Small intestine (tissue), 7 donors: Measurements from ENCODE around the gene CKS2. TPM values are rescaled to one million over a fixed set of nuclear protein-coding genes. Genes with fewer than 3 reads are reported as not detected.

ENCODE experiments used
- DNase-seq, 2 donors: peaks; one replicate each; pipeline versions ENCODE4 v3.0.0 to v3.0.0-alpha.2; 2013
- FAIRE-seq: peaks from 2 replicates; lab custom pipeline; 2012; peaks lifted over from hg19 to GRCh38; lab: Jason Lieb, UNC
- H3K27ac ChIP-seq, 3 donors: one replicate each; pipeline ENCODE4 v1.5.1; 2013; ENCODE audit warnings: low read length in 2 of 3, mild to moderate bottlenecking in 2 of 3, control low read depth in 1 of 3, inconsistent platforms in 1 of 3, low read depth in 1 of 3, moderate library complexity in 1 of 3
- H3K27me3 ChIP-seq, 3 donors: one replicate each; pipeline ENCODE4 v1.6.1; 2013; ENCODE audit warnings: low read length in 3 of 3, inconsistent platforms in 1 of 3; ENCODE audit not compliant: control insufficient read depth in 3 of 3, insufficient read depth in 3 of 3
- H3K36me3 ChIP-seq, 3 donors: one replicate each; pipeline ENCODE4 v1.6.1; 2013; ENCODE audit warnings: low read length in 3 of 3, inconsistent platforms in 1 of 3, low read depth in 1 of 3, mild to moderate bottlenecking in 1 of 3, moderate library complexity in 1 of 3; ENCODE audit not compliant: control insufficient read depth in 3 of 3, insufficient read depth in 2 of 3
- H3K4me1 ChIP-seq, 3 donors: one replicate each; pipeline ENCODE4 v1.6.1; 2013; ENCODE audit warnings: low read length in 2 of 3, inconsistent platforms in 1 of 3, low read depth in 1 of 3, mild to moderate bottlenecking in 1 of 3, moderate library complexity in 1 of 3; ENCODE audit not compliant: control insufficient read depth in 3 of 3, insufficient read depth in 2 of 3
- H3K4me3 ChIP-seq, 3 donors: one replicate each; pipeline ENCODE4 v1.5.1; 2013; ENCODE audit warnings: low read length in 3 of 3, control low read depth in 1 of 3, inconsistent platforms in 1 of 3, low read depth in 1 of 3, mild to moderate bottlenecking in 1 of 3, moderate library complexity in 1 of 3
- H3K9me3 ChIP-seq, 2 donors: one replicate each; pipeline ENCODE4 v1.6.1; 2013; ENCODE audit warnings: low read depth in 1 of 2, low read length in 1 of 2; ENCODE audit not compliant: control insufficient read depth in 2 of 2, insufficient read depth in 1 of 2
- WGBS, 3 donors: extraction: QIAGEN DNeasy Blood & Tissue Kit; methylation state at CpG; one replicate each; pipeline ENCODE4 v1.1.7; 2013; 5-methylcytosine and 5-hydroxymethylcytosine counted together
- polyA plus RNA-seq, 4 donors: library from polyadenylated mRNA; stranded (reverse) in 3 of 4; unstranded in 1 of 4; fragments of 200-250 nt in 3 of 4; fragments of 120-200 nt in 1 of 4; gene quantifications; one replicate each; pipeline versions ENCODE4 v1.2.1 to v1.2.3, GENCODE V29; 2013
- donor health status: healthy with polysubstance abuse.
- donor health status: control.
- donor health status: control.
- donor health status: Bipolar disorder and iron deficiency.
- donor health status: healthy.

CKS2 gene
- polyA plus RNA-seq, 4 donors, result 26.2 to 217 (median 77.1) TPM

- Histone ChIP-seq H3K27me3 (no peaks in the 10 kb centered on the region), H3K27ac (no peak overlapping the region), H3K4me1 (peaks cover 0 to 12% (median 8%) of the 10 kb centered on the region in 3 donors), H3K4me3 (no peak overlapping the region), H3K9me3 (no peaks in the 10 kb centered on the region), H3K36me3 (no peaks in the 10 kb centered on the region)
- no peak for DNase-seq
- FAIRE-seq, result no peak
- WGBS, 3 donors, result 41 to 47% (median 42%) methylated on average over 1 of the region's 1 CpG
Measured at GRCh38 chr9:89313842-89314241, 2.8 kb downstream of the CKS2 start.

DNA sequence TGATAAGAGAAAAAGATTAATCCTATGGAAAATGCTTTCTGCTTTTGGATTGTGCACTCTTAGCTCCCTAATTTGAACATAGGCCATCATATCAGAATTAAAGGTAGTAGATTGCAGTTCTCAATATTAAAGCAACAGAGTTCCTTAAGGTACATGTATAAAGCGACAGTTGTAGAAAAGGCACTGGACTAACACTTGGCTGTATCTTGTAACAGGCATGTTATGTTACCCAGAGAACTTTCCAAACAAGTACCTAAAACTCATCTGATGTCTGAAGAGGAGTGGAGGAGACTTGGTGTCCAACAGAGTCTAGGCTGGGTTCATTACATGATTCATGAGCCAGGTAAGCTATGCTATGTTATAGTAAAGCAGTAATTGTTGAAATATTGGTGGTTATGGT, 4.0 kb downstream of the CKS2 start:
- Histone ChIP-seq H3K4me3 (no peak overlapping the region), H3K36me3 (peaks cover 0 to 2% (median 0%) of the 10 kb centered on the region in 3 donors), H3K27me3 (no peaks in the 10 kb centered on the region), H3K27ac (no peak overlapping the region), H3K9me3 (no peaks in the 10 kb centered on the region), H3K4me1 (peaks cover 2 to 18% (median 5%) of the 10 kb centered on the region in 3 donors)
- FAIRE-seq, result no peak
- DNase-seq, result no peak
- 95 to 100% (median 99%) methylated on average over 1 of the region's 1 CpG for WGBS, 3 donors

DNA sequence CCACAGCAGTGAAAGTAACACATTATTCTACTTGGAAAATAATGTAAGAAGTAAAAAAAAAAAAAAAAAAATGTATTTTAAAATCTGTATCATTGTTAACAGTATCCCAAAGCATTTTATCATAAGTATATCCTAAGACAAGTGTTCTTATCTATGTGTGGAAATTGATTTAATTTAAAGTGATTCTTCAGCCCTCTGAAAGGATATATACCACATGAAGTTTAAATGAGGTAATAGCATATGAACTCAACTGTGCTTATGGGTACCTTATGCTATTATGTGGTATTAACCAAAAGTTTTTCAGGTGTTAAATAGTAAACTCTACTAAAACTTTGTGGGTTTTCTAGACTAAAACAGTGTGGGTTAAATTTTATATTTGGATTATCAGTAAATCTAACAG, 4.5 kb downstream of the CKS2 start:
- Histone ChIP-seq H3K36me3 (peaks cover 0 to 4% (median 0%) of the 10 kb centered on the region in 3 donors), H3K27me3 (no peaks in the 10 kb centered on the region), H3K9me3 (no peaks in the 10 kb centered on the region), H3K27ac (no peak overlapping the region), H3K4me3 (no peak overlapping the region), H3K4me1 (peaks cover 2 to 20% (median 7%) of the 10 kb centered on the region in 3 donors)
- no peak for FAIRE-seq
- no peak for DNase-seq

GRCh38 chr9:89317282-89317681, 6.3 kb downstream of the CKS2 start:
- FAIRE-seq (no peak), DNase-seq (peak in 1 of 2 donors; percentile 24)
- H3K36me3 ChIP-seq, result peaks cover 0 to 4% (median 3%) of the 10 kb centered on the region in 3 donors
- WGBS, 3 donors, result 78 to 85% (median 78%) methylated on average over 4 of the region's 4 CpGs
- H3K4me3 ChIP-seq, result no peak overlapping the region
- H3K27me3 ChIP-seq, result no peaks in the 10 kb centered on the region
- H3K27ac ChIP-seq, result peak overlapping the region; percentile 76 to 100 (median 92)
- H3K4me1 ChIP-seq, result peaks cover 2 to 20% (median 5%) of the 10 kb centered on the region in 3 donors
- H3K9me3 ChIP-seq, result no peaks in the 10 kb centered on the region

- peak within 1 kb of the TSS; percentile 92 to 100 (median 100) for H3K27ac ChIP-seq
- H3K27me3 ChIP-seq, result no peaks in the 10 kb centered on the region
- H3K9me3 ChIP-seq, result no peaks in the 10 kb centered on the region
- 0 to 1% (median 0%) methylated on average over 85 to 91 of the region's 91 CpGs for WGBS, 3 donors
- H3K36me3 ChIP-seq, result peaks cover 0 to 4% (median 3%) of the 10 kb centered on the region in 3 donors
- FAIRE-seq (no peak), DNase-seq (peak; percentile 93 to 98)
- H3K4me3 ChIP-seq, result peak within 1 kb of the TSS; percentile 67 to 80 (median 71)
- peaks cover 4 to 21% (median 8%) of the 10 kb centered on the region in 3 donors for H3K4me1 ChIP-seq
Measured at GRCh38 chr9:89318123-89319014, 7.4 kb downstream of the CKS2 start, which contains the start of gene SECISBP2. TSS of gene SECISBP2 (plus strand) at chr9:89318500. CDS start at chr9:89318577, 77 bp downstream.

GRCh38 chr9:89319015-89319905, 8.3 kb downstream of the CKS2 start:
- Histone ChIP-seq H3K4me1 (peaks cover 6 to 26% (median 8%) of the 10 kb centered on the region in 3 donors), H3K4me3 (peak overlapping the region; percentile 67 to 80 (median 71))
- no peak for FAIRE-seq

DNA sequence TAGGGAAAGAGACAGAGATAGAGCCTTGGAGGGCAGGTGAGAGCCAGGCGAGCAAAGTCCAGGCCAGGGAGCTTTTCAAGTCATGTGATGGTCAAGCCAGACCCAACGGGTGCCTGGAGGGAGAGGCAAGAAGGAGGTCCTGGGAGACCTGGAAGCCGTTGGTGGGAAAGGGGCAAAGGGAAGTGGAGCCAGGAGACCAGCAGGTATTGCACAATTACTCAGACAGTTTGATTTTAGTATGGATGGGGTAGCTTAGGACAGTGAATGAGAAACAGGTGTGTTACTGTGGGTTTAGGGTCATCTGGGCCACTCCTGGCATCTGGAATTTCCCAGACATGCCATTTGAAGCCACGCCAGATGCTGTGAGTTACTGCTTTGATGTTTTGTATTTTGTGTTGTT, 12.4 kb downstream of the CKS2 start:
- peaks cover 0 to 12% (median 8%) of the 10 kb centered on the region in 3 donors for H3K36me3 ChIP-seq
- H3K4me3 ChIP-seq, result no peak overlapping the region
- 48 to 64% (median 61%) methylated on average over 4 of the region's 4 CpGs for WGBS, 3 donors
- no peak for FAIRE-seq
- peak in 1 of 2 donors; percentile 51 for DNase-seq
- H3K4me1 ChIP-seq, result peaks cover 6 to 23% (median 8%) of the 10 kb centered on the region in 3 donors
- H3K27me3 ChIP-seq, result no peaks in the 10 kb centered on the region
- no peak overlapping the region for H3K27ac ChIP-seq
- no peaks in the 10 kb centered on the region for H3K9me3 ChIP-seq

More at GRCh38 chr9:89319015-89319905, 8.3 kb downstream of the CKS2 start:
- peak overlapping the region; percentile 92 to 100 (median 100) for H3K27ac ChIP-seq
- 2 to 3% (median 3%) methylated on average over 13 of the region's 13 CpGs for WGBS, 3 donors
- peak in 1 of 2 donors; percentile 37 for DNase-seq
- H3K36me3 ChIP-seq, result peaks cover 0 to 4% (median 3%) of the 10 kb centered on the region in 3 donors
- no peaks in the 10 kb centered on the region for H3K9me3 ChIP-seq
- no peaks in the 10 kb centered on the region for H3K27me3 ChIP-seq

- no peak for FAIRE-seq
- WGBS, 3 donors, result 89 to 94% (median 90%) methylated on average over 3 of the region's 3 CpGs
Measured at GRCh38 chr9:89325733-89326132, 14.7 kb downstream of the CKS2 start.

More at GRCh38 chr9:89325733-89326132, 14.7 kb downstream of the CKS2 start:
- no peaks in the 10 kb centered on the region for H3K9me3 ChIP-seq
- DNase-seq, result no peak
- H3K4me3 ChIP-seq, result no peak overlapping the region
- no peaks in the 10 kb centered on the region for H3K27me3 ChIP-seq
- peaks cover 10 to 19% (median 14%) of the 10 kb centered on the region in 3 donors for H3K36me3 ChIP-seq
- H3K4me1 ChIP-seq, result peaks cover 3 to 14% (median 4%) of the 10 kb centered on the region in 3 donors
- H3K27ac ChIP-seq, result no peak overlapping the region
